ENCODE results near the gene SLC2A10.

DNA sequence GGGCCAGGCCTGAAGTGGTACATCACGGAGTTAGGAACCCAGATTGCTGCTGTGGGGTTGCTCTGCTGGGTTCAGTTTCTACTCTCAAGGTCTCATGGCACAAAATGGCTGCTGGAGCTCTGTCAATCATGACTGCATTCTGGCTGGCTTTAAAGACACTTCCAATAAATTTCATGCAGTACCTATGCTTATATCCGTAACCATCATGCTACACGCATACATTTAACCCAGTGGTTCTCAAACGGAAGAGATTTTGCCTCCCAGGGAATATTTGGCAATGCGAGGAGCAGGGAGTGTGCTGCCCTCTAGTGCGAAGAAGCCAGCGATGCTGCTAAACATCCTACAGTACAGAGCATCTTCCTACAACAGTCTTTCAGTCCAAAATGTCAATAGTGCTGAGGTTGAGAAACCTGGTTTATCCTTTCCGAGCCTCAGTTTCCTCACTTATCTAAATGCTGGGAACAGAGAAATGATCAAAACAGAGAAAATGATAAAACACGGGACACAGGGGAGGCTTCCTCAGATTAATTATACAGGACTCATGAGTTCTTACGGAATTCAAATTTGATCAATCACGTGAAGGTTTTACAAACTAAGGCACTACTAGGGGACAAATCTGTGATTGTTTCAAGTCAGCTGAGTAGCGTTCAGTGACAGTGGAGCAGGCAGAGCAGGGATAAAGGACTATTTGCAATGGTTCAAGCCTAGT lies 9.6 kb upstream of the SLC2A10 start:
- no peak for TF ChIP-seq FOXM1 (IDR thresholded peaks at IDR 0.05; ENCODE audit: borderline replicate concordance)
- no peak for TF ChIP-seq FOXK2 (IDR thresholded peaks at IDR 0.05)
- TF ChIP-seq SP1 (IDR thresholded peaks at IDR 0.05): no peak
- no peak for TF ChIP-seq ELF4 (IDR thresholded peaks at IDR 0.05)
- TF ChIP-seq PKNOX1 (IDR thresholded peaks at IDR 0.05): no peak

Data from HEK293T (cell line).